NB4 (cell line): ENCODE results near the gene RIIAD1.

Source experiments
- MAX ChIP-seq: IDR thresholded peaks from 2 replicates; pipeline ENCODE4 v1.6.1; 2011; ENCODE audit warnings: low read depth, low read length
- MYC ChIP-seq: IDR thresholded peaks from 2 replicates; pipeline ENCODE4 v1.6.1; 2011; ENCODE audit warnings: low read depth, low read length
- POLR2A ChIP-seq: IDR thresholded peaks from 2 replicates; pipeline ENCODE4 v1.6.1; 2011; ENCODE audit warnings: mild to moderate bottlenecking; ENCODE audit not compliant: insufficient read length; ENCODE audit errors: extremely low read depth
- TF ChIP-seq, protein P1 (sequence below): IDR thresholded peaks from one replicate; pipeline ENCODE4 v1.5.1; 2012; ENCODE audit warnings: low read depth, low read length

GRCh38 chr1:151716771-151717631, 4.3 kb upstream of the RIIAD1 start, which contains the start of gene CELF3:
- TF ChIP-seq, protein P1, sequence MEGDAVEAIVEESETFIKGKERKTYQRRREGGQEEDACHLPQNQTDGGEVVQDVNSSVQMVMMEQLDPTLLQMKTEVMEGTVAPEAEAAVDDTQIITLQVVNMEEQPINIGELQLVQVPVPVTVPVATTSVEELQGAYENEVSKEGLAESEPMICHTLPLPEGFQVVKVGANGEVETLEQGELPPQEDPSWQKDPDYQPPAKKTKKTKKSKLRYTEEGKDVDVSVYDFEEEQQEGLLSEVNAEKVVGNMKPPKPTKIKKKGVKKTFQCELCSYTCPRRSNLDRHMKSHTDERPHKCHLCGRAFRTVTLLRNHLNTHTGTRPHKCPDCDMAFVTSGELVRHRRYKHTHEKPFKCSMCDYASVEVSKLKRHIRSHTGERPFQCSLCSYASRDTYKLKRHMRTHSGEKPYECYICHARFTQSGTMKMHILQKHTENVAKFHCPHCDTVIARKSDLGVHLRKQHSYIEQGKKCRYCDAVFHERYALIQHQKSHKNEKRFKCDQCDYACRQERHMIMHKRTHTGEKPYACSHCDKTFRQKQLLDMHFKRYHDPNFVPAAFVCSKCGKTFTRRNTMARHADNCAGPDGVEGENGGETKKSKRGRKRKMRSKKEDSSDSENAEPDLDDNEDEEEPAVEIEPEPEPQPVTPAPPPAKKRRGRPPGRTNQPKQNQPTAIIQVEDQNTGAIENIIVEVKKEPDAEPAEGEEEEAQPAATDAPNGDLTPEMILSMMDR, result no peak
- TF ChIP-seq POLR2A (no peak), MAX (no peak), MYC (no peak)
